ENCODE measurements around the gene CISTR.

Gene CISTR

GRCh38 chr12:53761306-53761705, 9.5 kb upstream of the CISTR start:
- no peak for DNase-seq (ENCODE audit: low read depth)
- H3K4me3 ChIP-seq (ENCODE audit: low read depth, low read length), result no peak overlapping the region
- TF ChIP-seq MAX (IDR thresholded peaks at IDR 0.05; ENCODE audit: low read depth, low read length) (no peak), POLR2A (IDR thresholded peaks at IDR 0.05; ENCODE audit: extremely low read depth, insufficient read length) (no peak), MYC (IDR thresholded peaks at IDR 0.05; ENCODE audit: low read depth, low read length) (no peak), CTCF (IDR thresholded peaks at IDR 0.05; ENCODE audit: low read depth, low read length) (no peak)

- DNase-seq (ENCODE audit: low read depth), result no peak
- no peak overlapping the region for H3K4me3 ChIP-seq (ENCODE audit: low read depth, low read length)
- TF ChIP-seq MAX (IDR thresholded peaks at IDR 0.05; ENCODE audit: low read depth, low read length), result no peak
- TF ChIP-seq POLR2A (IDR thresholded peaks at IDR 0.05; ENCODE audit: extremely low read depth, insufficient read length), result no peak
- TF ChIP-seq MYC (IDR thresholded peaks at IDR 0.05; ENCODE audit: low read depth, low read length), result no peak
- TF ChIP-seq CTCF (IDR thresholded peaks at IDR 0.05; ENCODE audit: low read depth, low read length), result no peak
Observed at GRCh38 chr12:53759261-53759660, 7.5 kb upstream of the CISTR start.

- no peak overlapping the region for H3K4me3 ChIP-seq (ENCODE audit: low read depth, low read length)
- TF ChIP-seq POLR2A (IDR thresholded peaks at IDR 0.05; ENCODE audit: extremely low read depth, insufficient read length) (no peak), MAX (IDR thresholded peaks at IDR 0.05; ENCODE audit: low read depth, low read length) (no peak), MYC (IDR thresholded peaks at IDR 0.05; ENCODE audit: low read depth, low read length) (no peak)
- no peak for DNase-seq (ENCODE audit: low read depth)
Observed at GRCh38 chr12:53758730-53759103, 6.9 kb upstream of the CISTR start.

GRCh38 chr12:53758081-53758729, 6.4 kb upstream of the CISTR start:
- peak; percentile 67 for DNase-seq (ENCODE audit: low read depth)
- TF ChIP-seq CTCF (IDR thresholded peaks at IDR 0.05; ENCODE audit: low read depth, low read length) (no peak), MYC (IDR thresholded peaks at IDR 0.05; ENCODE audit: low read depth, low read length) (no peak)
- H3K4me3 ChIP-seq (ENCODE audit: low read depth, low read length), result peak overlapping the region; percentile 13

- DNase-seq (ENCODE audit: low read depth), result peak; percentile 87
- TF ChIP-seq CTCF (IDR thresholded peaks at IDR 0.05; ENCODE audit: low read depth, low read length), result peak; percentile 99
- no peak for TF ChIP-seq POLR2A (IDR thresholded peaks at IDR 0.05; ENCODE audit: extremely low read depth, insufficient read length)
- H3K4me3 ChIP-seq (ENCODE audit: low read depth, low read length), result peak overlapping the region; percentile 42
Observed at GRCh38 chr12:53757101-53757770, 5.5 kb upstream of the CISTR start.

GRCh38 chr12:53756300-53757100, 4.7 kb upstream of the CISTR start:
- peak; percentile 49 for DNase-seq (ENCODE audit: low read depth)
- peak overlapping the region; percentile 42 for H3K4me3 ChIP-seq (ENCODE audit: low read depth, low read length)
- TF ChIP-seq MAX (IDR thresholded peaks at IDR 0.05; ENCODE audit: low read depth, low read length) (no peak), POLR2A (IDR thresholded peaks at IDR 0.05; ENCODE audit: extremely low read depth, insufficient read length) (no peak), MYC (IDR thresholded peaks at IDR 0.05; ENCODE audit: low read depth, low read length) (no peak), CTCF (IDR thresholded peaks at IDR 0.05; ENCODE audit: low read depth, low read length) (no peak)

All from NB4 (cell line).